Lower lobe of right lung (tissue), 2 donors: ENCODE measurements around the gene PRKN. TPM values are rescaled to one million over a fixed set of nuclear protein-coding genes. Genes with fewer than 3 reads are reported as not detected.

Source experiments
- ATAC-seq, 2 donors: fragments of 200-7000 bp; cut with Tn5 transposase; one replicate each; pipeline ENCODE4 v1.9.1; 2020 to 2022; ENCODE audit warnings: mild to moderate bottlenecking in 2 of 2, moderate library complexity in 2 of 2
- DNase-seq: peaks from one replicate; pipeline ENCODE4 v3.0.0-alpha.2; 2020
- H3K27ac ChIP-seq: fragments of 200-600 bp; one replicate; pipeline ENCODE4 v1.8.0; 2022
- H3K27me3 ChIP-seq: fragments of 200-600 bp; one replicate; pipeline ENCODE4 v1.8.0; 2022; ENCODE audit warnings: low read depth
- H3K36me3 ChIP-seq: fragments of 200-600 bp; one replicate; pipeline ENCODE4 v1.8.0; 2022; ENCODE audit warnings: mild to moderate bottlenecking
- H3K4me1 ChIP-seq: fragments of 200-600 bp; one replicate; pipeline ENCODE4 v1.8.0; 2022
- H3K4me3 ChIP-seq: fragments of 200-600 bp; one replicate; pipeline ENCODE4 v1.8.0; 2022; ENCODE audit warnings: mild to moderate bottlenecking
- H3K9me3 ChIP-seq: fragments of 200-600 bp; one replicate; pipeline ENCODE4 v1.8.0; 2022
- intact Hi-C: fragments of 100-400 bp; cut with DNase I; formaldehyde crosslinking; loops from one replicate; pipeline ENCODE4 v1.11.0; 2022
- total RNA-seq: library from RNA; stranded (reverse); fragmentation: NEBNext Ultra II Directional; extraction: Animal tissue kit (Norgen Biotek cat#: 25700); gene quantifications from one replicate; pipeline ENCODE4 v1.2.1, GENCODE V29; 2021
- TF ChIP-seq, protein P1 (sequence below): fragments of 200-600 bp; IDR thresholded peaks from one replicate; pipeline ENCODE4 v1.8.0; 2022; ENCODE audit warnings: antibody characterized with exemption, mild to moderate bottlenecking
- donor health status: DM: no; HTN: yes; CAD: no; lungs with severe emphysema.

Gene PRKN
- total RNA-seq, 1 donor from 2014 or later: 6.1 TPM

DNA sequence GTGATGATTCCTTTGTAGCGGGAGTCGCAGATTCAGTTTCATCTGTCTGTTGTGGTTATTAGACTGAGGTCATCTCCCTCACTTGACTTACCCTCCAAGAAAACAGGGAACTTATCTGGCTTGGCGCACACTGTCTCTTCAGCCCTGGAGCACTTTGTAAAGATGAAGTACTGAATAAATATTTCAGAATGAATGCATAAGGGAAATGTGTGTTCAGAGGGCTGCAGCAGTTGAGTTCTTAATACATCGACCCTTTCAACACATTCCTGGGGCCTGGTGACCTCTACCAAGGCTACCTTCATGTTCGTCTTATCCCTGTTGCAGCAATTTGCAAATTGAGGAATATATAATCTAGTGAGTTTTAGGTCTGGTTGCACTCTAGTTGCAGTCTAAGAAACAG lies 801.2 kb downstream of the PRKN start:
- intact Hi-C loops: no loop called here
- Histone ChIP-seq H3K27me3 (no peaks in the 10 kb centered on the region), H3K36me3 (no peaks in the 10 kb centered on the region), H3K9me3 (no peaks in the 10 kb centered on the region), H3K4me3 (no peak overlapping the region), H3K4me1 (no peaks in the 10 kb centered on the region), H3K27ac (no peak overlapping the region)
- TF ChIP-seq, protein P1, sequence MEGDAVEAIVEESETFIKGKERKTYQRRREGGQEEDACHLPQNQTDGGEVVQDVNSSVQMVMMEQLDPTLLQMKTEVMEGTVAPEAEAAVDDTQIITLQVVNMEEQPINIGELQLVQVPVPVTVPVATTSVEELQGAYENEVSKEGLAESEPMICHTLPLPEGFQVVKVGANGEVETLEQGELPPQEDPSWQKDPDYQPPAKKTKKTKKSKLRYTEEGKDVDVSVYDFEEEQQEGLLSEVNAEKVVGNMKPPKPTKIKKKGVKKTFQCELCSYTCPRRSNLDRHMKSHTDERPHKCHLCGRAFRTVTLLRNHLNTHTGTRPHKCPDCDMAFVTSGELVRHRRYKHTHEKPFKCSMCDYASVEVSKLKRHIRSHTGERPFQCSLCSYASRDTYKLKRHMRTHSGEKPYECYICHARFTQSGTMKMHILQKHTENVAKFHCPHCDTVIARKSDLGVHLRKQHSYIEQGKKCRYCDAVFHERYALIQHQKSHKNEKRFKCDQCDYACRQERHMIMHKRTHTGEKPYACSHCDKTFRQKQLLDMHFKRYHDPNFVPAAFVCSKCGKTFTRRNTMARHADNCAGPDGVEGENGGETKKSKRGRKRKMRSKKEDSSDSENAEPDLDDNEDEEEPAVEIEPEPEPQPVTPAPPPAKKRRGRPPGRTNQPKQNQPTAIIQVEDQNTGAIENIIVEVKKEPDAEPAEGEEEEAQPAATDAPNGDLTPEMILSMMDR: no peak
- no peak for ATAC-seq
- no peak for DNase-seq

DNA sequence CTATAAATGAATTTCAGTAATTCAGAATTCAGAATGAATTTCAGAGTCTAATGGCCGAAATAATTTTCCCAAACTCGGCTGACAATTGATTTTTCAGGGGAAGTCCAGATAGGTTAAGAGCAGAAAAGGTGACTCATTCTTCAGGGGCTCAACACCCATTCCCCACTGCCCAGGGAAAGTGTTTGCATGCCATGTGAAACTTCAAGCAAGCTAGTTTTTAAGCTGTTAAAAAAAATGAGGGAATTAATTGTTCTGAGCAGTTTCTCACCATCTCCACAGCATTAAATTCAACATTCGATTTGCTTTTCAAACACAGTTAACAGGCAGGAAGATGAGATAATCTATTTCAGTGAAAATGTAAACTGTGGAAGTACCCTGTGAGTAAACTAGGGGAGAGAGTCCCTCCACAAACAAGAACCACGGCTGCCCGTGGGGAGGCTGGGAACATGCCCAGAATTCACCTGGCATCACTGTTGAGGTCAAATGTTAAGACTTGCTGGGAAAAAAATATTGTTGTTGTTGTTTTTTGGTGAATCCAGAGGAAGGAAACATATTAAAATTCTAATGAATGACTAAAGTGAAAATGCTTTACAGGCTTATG lies 803.0 kb downstream of the PRKN start:
- ATAC-seq: no peak
- no peaks in the 10 kb centered on the region for H3K27me3 ChIP-seq
- TF ChIP-seq, protein P1: no peak
- no peak for DNase-seq
- no peak overlapping the region for H3K27ac ChIP-seq
- no peaks in the 10 kb centered on the region for H3K36me3 ChIP-seq
- H3K4me3 ChIP-seq: no peak overlapping the region
- no peaks in the 10 kb centered on the region for H3K9me3 ChIP-seq
- H3K4me1 ChIP-seq: no peaks in the 10 kb centered on the region
- intact Hi-C loops: no loop called here

DNA sequence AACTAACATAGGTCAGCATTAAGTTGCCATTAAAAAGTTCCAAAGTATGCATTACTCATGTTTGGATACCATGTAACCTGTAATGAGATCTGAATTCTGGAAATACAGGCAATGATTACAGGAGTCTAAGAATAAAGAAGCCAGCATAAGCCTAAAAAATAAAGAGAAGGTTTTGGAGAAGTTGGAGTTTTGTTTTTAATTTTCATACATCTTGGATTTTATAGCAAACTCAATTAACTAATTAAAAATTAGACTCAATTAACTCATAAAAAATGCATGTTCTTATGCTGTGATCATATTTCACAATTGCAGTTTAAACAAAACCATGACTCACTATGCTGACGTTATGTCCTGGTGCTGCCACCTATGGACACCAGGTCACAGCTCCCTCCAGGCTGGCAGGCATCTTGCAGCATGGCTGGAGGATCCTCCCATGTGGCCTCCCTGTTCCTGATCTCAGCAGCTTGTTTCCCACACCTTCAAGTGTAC lies 804.9 kb downstream of the PRKN start:
- Histone ChIP-seq H3K27ac (no peak overlapping the region), H3K4me1 (no peaks in the 10 kb centered on the region), H3K9me3 (no peaks in the 10 kb centered on the region), H3K36me3 (no peaks in the 10 kb centered on the region), H3K4me3 (no peak overlapping the region), H3K27me3 (no peaks in the 10 kb centered on the region)
- TF ChIP-seq, protein P1: peak; percentile 28
- DNase-seq (no peak), ATAC-seq (peak; percentile 59 to 77)
- intact Hi-C loops: no loop called here

DNA sequence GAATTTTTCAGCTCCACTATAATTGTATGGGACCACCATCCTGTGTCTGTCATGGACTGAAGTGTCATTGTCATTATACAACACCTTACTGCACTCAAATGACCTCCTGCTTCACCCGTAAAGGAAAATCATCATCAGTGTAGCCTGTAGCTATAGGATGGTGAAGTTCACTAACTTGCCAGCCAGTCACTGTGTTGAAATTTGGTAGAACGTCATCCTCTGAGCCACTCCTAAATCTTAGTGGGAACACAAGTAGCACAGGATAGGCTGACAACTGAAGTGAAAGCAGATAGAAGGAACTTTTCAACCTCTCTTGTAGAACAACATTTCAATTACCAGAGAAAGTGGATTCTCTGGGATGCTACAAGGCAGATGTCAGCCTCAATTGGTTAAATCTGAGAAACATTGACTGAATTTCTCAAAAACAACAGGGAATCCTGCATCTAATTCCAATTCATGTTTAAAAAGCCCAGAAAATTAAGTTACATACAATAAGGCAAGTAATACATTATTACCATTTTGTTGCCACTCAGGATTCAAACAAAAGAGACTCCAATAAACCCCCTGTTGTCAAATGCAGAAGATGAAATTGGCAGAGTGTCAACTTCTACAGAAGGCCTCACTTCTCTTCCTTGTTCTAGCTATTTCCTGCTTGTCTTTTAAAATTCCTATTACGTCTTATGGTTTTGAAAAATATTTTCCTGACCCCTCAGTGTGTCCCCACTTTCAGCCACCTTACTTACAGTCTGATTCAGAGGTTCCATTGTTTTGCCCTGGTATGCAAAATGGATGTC lies 805.8 kb downstream of the PRKN start:
- no peak overlapping the region for H3K27ac ChIP-seq
- H3K36me3 ChIP-seq: no peaks in the 10 kb centered on the region
- no peak for ATAC-seq
- no peaks in the 10 kb centered on the region for H3K27me3 ChIP-seq
- H3K4me1 ChIP-seq: no peaks in the 10 kb centered on the region
- no peak overlapping the region for H3K4me3 ChIP-seq
- H3K9me3 ChIP-seq: no peaks in the 10 kb centered on the region
- TF ChIP-seq, protein P1: no peak
- intact Hi-C loops: no loop called here
- DNase-seq: no peak

DNA sequence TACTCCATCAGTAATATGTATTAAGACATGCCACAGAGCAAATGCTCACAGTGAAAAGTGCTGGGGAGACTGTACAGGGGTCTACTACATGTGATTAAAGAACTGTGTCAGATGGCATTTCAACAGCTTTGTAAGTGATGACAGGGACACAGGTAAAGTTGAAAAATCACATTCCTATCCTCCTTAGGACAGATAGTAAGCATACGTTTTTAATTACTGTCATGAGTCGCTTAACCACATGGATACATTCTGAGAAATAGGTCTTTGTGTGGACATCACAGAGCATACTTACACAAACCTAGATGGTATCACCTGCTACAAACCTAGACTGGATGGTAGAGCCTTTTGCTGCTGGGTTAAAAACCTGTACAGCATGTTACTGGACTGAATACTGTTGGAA lies 807.9 kb downstream of the PRKN start:
- no peak for ATAC-seq
- no peak overlapping the region for H3K4me3 ChIP-seq
- intact Hi-C loops: no loop called here

More for the DNA sequence above, 807.9 kb downstream of the PRKN start:
- Histone ChIP-seq H3K27me3 (no peaks in the 10 kb centered on the region), H3K4me1 (no peaks in the 10 kb centered on the region), H3K27ac (no peak overlapping the region), H3K36me3 (no peaks in the 10 kb centered on the region), H3K9me3 (no peaks in the 10 kb centered on the region)
- no peak for DNase-seq
- TF ChIP-seq, protein P1: no peak
